GM10248 (cell line): ENCODE results near the gene ZNF18.

ENCODE experiments used
- CTCF ChIA-PET: fragments of 300-600 bp; sonication (Branson Sonifier 250); formaldehyde crosslinking; extraction: SDS; loops from one replicate; lab custom pipeline; 2021; ENCODE audit warnings: antibody characterized with exemption; lab: Yijun Ruan, JAX
- POLR2A ChIA-PET: fragments of 350-650 bp; sonication (Branson Sonifier 250); formaldehyde crosslinking; extraction: SDS; loops from one replicate; lab custom pipeline; 2020; ENCODE audit warnings: antibody characterized with exemption; lab: Yijun Ruan, JAX
- DNase-seq: peaks from one replicate; pipeline ENCODE4 v3.0.0; 2012; ENCODE audit errors: extremely low spot score
- TF ChIP-seq, protein P1 (sequence below): IDR thresholded peaks from 2 replicates; pipeline ENCODE4 v1.5.1; 2012; ENCODE audit warnings: mild to moderate bottlenecking, low read depth; ENCODE audit errors: extremely low read depth, missing control alignments, control extremely low read depth

The ZNF18 gene

DNA sequence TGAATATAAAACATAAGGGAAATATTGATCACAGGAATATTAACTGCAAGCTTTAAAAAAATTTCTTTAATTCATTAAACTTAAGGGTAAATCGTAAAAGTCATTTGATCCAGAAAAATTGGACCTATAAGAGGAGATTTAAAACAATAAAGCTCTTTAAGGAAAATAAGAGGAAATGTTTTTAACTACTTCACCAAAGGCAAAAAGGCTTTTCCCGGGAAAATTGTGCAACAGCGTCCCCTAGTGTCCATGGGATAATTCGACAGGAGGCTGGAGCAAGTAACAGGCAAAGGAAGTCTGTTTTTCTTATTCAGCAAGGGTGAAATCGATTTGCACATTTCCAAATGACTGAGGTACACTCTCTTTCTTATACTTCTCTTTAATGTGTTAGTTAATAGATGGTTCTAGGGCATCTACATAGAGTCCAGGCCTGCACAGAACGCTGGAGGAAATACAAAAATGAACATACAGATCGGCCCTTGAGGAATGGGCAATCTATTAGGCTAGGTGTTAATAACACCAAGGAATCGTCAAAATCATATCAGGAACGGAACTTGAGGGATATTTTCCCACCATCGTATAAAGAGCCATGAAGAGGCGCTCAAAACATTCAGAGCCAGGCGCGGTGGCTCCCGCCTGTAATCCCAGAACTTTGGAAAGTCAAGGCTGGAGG is 61.4 kb downstream of the ZNF18 start:
- CTCF ChIA-PET, result interaction anchor here (0.7 to 1.3 kb wide), 5 partner anchors 11 to 1060 kb away, joined by 3 to 6 read pairs (median 4); no protein-coding TSS in a partner anchor
- TF ChIP-seq, protein P1, sequence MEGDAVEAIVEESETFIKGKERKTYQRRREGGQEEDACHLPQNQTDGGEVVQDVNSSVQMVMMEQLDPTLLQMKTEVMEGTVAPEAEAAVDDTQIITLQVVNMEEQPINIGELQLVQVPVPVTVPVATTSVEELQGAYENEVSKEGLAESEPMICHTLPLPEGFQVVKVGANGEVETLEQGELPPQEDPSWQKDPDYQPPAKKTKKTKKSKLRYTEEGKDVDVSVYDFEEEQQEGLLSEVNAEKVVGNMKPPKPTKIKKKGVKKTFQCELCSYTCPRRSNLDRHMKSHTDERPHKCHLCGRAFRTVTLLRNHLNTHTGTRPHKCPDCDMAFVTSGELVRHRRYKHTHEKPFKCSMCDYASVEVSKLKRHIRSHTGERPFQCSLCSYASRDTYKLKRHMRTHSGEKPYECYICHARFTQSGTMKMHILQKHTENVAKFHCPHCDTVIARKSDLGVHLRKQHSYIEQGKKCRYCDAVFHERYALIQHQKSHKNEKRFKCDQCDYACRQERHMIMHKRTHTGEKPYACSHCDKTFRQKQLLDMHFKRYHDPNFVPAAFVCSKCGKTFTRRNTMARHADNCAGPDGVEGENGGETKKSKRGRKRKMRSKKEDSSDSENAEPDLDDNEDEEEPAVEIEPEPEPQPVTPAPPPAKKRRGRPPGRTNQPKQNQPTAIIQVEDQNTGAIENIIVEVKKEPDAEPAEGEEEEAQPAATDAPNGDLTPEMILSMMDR, result peak; percentile 56
- POLR2A ChIA-PET, result no interaction called here
- DNase-seq, result no peak

DNA sequence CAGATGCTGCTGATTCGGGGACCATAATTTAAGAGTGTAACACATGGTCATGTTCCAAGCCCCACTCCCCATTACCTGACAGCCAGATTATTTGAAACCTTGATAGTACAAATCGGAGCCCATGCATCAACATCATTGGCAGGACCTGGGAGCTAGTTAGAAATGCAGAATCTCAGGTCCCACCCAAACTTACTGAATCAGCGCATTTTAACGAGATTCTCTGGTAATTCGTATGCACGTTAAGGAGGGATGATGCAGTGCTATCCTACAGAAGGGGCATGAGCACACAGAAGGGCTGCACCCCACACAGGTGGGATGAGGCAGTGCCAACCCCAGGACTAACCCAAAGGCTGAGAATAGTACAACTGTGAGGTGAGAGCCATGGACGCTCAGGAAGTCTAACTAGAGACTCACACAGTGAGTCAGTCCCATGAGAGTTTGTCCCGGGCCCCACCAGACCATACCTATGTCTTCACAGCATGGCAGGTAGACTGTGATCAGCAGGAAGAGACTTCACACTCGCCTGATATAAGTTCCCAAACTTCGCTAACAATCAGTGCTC is 64.9 kb downstream of the ZNF18 start:
- no peak for DNase-seq
- TF ChIP-seq, protein P1, result no peak
- ChIA-PET CTCF (no interaction called here), POLR2A (no interaction called here)

DNA sequence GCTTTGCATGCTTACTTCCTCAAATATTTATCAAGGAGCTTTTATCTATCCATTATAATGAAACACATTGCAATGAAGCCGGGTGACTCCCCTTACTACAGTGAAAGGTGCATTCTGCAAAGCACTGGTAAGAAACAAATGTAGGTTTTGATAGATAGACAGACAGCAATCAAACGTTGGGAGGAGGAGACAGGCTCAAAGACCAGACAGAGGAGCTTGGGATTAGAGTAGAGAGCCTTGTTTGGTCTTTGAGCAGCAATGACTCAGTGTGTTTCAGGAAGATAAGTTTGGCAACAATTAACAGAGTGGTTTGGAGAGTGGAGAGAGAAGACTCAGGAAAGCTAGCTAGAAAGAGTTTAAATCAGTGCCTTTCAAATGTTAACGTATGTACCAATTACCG is 68.8 kb downstream of the ZNF18 start:
- CTCF ChIA-PET, result no interaction called here
- POLR2A ChIA-PET, result no interaction called here
- no peak for DNase-seq
- TF ChIP-seq, protein P1, result no peak
